H54 (cell line): ENCODE results near the gene DNAJB6.
"Not testable (repeated sequence)": the region's sequence is repeated elsewhere in the genome, so short reads cannot be mapped to it uniquely, and the experiment has no call there.

Experiments used
- DNase-seq: peaks from one replicate; pipeline ENCODE4 v3.0.0; 2011; ENCODE audit warnings: low spot score, mixed read lengths; ENCODE audit not compliant: insufficient read length
- FAIRE-seq: peaks from 3 replicates; lab custom pipeline; 2011; peaks lifted over from hg19 to GRCh38; lab: Jason Lieb, UNC
- POLR2A ChIP-seq: IDR thresholded peaks from 2 replicates; pipeline ENCODE4 v1.6.1; 2011; ENCODE audit warnings: low read depth, mild to moderate bottlenecking, low read length

The DNAJB6 gene

DNA sequence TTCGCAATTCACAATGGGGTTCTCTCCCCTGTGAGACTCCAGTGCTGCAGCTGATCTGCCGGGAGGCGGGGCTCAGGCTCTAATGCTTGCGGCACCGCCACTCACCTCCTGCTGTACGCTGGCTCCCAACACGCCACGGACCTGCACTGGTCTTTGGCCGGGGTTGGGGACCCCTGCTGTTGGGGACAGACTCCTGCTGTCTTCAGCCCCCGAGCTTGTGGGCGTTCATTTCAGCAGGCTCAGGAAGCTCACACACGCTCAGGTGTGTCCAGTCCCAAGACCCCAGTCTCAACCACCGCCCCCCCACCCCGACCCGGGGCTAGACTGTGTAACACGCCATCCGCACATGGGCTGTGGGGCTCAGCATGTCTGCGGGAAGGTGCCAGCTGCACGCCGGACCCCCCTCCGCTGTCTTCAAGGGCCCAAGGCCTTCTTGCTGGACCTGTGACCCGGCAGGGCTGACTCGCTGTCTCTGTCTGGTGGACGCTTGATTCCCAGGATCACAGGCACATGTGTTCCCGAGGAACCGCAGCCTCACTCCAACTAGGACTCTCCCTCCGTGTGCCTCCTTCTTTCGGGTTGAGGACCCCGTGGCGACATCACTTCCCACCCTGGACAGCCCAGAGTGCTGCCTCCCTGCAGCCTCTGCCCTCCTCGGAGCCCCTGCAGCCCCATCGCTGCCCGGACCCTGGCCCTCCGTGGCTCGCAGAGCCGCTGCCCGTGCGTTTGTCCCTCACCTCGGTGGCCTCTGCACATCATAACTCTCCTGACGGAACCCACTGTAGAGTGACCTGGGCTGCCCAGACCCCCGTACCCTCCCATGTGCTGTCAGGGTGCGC lies 106.4 kb downstream of the DNAJB6 start:
- TF ChIP-seq POLR2A: no peak
- no peak for FAIRE-seq
- DNase-seq: no peak

DNA sequence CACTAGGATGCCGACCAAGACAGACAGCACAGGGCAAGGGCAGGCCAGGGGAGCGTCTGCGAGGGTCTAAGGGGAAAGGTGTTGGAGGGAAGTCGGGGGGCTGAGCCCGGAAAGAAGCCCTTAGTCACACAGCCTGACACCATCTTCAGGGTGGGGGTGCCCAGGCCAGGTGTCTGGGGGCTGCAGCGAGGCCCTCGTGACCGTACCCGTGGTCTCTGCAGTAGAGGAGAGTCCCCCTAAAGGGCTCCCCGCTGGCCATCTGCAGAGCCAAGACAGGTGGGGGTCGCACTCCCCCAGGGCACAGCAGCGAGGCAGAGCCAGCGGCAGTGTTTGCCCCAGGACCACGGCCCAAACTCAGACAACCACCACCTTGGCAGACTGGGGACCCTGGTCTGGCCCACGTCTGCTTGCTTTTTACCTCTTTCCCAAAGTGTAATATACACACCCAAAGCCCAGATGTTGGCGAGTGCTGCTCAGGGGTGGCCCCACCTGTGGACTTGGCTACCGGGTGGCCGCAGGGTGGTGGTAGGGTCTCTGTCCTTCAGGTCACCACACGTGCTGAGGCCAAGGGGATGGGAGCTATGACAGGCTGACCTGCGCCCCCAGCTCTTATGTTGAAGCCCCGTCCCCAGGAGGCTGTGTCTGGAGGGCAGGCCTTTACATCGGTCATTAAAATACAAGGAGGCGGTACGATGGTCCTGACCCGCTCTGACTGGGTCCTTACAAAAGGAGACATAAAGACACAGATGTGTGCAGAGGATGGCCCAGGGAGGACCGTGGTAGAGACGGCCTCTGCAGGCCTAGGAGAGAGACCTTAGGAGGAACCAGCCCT lies 107.4 kb downstream of the DNAJB6 start:
- no peak for DNase-seq
- no peak for FAIRE-seq
- TF ChIP-seq POLR2A: no peak

DNA sequence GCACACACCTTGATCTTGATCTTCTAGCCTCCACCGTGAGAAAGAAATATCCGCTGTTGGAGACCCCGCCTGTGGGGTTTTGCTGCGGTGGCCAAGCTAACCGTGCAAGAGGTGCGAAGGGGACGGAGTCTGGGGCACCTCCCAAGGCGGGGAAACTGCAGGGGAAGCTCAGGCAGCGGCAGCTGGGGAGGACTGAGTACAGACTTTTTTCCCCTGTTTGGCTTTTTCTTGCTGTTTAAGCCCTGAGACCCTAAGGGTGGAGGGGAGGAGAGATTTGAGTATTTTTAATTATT lies 108.0 kb downstream of the DNAJB6 start:
- DNase-seq: no peak
- no peak for FAIRE-seq
- TF ChIP-seq POLR2A: no peak

DNA sequence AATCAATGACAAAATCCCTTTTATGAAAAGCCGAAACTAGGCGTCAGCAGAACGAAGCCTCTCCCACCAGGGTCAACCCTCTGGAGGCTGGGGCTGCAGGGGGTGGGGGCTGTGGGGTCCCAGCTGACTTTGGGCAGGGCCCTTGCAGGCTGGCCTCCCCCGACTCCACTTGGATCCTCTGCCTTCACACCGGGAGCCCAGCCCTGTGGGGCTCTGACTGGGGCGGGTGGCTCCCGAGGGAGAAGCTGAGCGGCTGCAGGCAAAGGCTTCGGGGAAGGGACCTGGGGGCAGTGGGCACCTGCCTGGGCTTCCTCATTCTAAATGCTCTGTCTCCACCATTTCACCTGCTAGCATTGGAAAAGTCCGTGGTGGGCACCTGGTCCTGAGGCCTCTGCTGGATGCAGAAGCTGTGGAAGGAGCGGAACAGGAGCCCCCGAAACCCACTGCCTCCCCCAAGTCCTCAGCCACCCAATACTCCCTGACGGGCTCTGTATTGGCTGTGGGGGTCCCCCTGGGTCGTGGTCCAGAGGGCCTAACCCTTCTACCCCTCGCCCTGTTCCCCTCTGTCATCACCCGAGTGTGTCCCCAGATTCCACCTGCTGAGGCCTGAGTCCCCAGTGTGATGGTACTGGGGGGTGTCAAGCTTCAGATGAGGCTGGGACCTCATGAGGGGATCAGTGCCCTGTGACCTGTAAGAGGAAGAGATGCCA lies 108.6 kb downstream of the DNAJB6 start:
- no peak for TF ChIP-seq POLR2A
- no peak for FAIRE-seq
- no peak for DNase-seq

DNA sequence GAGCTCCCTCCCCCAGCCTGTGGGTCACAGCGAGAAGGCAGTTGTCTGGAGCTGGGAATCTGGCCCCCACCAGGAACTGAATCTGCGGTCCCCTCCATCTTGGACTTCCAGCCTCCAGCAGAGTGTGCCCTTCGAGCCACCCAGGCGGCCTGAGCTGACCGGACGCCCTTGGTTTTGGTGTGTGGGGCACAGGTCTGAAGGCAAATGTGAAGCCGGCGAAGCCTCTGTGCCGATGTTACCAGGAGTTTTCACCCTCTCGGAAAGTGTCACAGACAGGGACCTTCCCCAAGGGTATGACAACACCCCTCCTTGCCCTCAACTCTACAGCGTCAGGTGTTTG lies 109.1 kb downstream of the DNAJB6 start:
- no peak for TF ChIP-seq POLR2A
- no peak for DNase-seq
- no peak for FAIRE-seq

DNA sequence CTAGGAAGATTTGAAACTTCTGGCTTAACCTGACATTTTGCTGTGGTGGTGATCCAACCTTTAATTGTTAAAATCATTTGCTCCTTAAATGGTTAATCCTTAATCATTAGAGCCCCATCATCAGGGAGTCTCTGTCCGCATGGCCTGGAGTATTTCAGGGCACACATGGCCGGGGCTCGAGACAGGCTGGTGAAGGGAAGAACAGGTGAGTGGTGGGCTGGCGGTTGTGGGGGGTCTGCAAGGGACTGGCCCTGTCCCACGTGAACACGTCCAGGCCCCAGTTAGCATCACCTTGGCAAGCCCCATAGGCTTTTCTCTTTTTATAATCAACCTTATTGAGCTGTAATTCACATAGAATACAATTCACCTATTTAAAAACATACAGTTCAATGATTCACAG lies 109.5 kb downstream of the DNAJB6 start:
- TF ChIP-seq POLR2A: no peak
- no peak for FAIRE-seq
- DNase-seq: no peak

DNA sequence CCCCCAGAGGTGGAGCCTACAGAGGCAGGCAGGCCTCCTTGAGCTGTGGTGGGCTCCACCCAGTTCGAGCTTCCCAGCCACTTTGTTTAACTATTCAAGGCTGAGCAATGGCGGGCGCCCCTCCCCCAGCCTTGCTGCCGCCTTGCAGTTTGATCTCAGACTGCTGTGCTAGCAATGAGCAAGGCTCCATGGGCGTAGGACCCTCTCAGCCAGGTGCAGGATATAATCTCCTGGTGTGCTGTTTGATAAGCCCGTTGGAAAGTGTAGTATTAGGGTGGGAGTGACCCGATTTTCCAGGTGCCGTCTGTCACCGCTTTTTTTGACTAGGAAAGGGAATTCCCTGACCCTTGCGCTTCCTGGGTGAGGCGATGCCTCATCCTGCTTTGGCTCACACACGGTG lies 117.2 kb downstream of the DNAJB6 start:
- FAIRE-seq: not testable (repeated sequence)

DNA sequence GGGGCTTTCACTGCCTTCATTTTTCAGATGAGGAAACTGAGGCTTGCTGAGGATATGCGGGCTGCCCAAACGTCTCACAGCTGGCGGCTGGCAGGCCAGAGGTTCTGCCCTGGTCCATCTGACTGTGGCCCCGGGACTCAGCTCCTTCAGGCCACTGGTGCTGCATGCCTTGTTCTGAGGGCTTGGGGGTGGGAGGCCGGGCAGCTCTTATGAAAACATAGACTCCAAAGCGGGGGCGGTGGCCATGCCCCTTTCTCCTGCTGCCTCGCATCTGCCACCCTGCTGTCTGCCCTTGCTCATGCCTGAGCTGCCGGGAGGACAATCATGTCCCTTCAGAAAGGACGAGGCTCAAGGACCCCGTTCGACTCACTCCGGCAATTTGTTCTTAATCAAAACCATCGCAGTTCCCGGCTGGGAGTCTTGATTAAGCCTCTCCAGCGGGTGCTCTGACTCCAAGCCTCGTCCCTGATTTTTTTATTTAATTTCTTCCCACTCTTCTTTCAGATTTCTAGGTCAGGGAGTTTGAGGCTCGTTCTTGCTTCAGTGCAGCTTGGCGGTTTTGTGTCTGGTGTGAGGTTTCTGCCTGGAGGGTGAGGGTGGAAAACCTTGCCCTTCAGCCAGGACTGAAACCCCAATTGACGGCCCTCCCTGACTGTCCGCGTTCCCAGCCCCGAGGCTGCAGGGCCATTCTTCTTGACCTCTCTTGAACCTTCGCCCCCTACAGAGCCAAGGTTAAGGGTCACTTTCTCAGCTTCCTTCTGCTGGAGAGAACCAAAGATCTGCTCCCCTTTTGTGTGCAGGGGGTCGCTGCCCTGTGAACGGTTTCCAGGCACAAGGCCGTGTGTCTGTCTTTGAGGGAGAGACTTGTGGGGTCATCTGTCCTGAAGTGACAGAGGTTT lies 120.8 kb downstream of the DNAJB6 start:
- no peak for TF ChIP-seq POLR2A
- DNase-seq (no peak), FAIRE-seq (no peak)

More for the DNA sequence above, 117.2 kb downstream of the DNAJB6 start:
- DNase-seq: not testable (repeated sequence)

DNA sequence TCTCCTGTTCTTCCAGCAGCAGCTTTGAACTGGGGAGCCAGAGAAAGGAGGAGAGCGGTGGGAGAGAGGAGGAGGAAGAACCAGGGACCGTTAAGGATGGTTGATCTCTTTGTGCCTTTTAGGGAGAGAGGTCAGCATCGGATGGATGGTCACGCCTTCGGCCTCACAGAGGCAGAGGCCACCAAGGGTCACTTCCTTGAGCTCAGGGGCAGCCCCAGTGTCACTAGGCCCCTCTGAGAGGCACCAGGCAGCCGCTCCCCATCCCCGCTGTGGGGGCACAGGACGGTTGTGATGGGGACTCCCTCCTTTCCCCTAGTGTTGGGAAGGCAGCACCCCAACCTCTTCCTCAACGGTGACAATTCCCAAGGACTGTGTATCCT lies 121.4 kb downstream of the DNAJB6 start:
- DNase-seq (no peak), FAIRE-seq (no peak)
- TF ChIP-seq POLR2A: no peak

DNA sequence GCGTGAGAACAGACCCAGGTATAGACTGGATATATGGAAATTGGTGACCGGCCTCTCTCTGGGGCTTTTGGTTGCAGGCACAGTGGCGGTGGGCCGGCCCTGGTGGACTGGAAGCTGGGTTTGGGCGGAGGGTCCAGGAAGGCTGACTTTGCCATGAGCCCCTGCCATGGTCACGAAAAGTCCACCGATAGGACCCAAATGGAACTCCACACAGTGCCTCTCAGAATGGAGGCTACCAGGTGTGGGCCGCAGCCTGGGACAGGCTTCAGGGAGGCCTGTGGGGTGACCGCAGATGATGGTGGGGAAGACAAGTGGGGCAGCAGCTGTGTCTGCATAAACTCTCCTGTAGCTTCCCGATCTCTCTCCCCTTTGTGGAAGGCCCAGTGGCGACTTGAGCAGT lies 123.2 kb downstream of the DNAJB6 start:
- DNase-seq: no peak
- no peak for TF ChIP-seq POLR2A
- FAIRE-seq: no peak

DNA sequence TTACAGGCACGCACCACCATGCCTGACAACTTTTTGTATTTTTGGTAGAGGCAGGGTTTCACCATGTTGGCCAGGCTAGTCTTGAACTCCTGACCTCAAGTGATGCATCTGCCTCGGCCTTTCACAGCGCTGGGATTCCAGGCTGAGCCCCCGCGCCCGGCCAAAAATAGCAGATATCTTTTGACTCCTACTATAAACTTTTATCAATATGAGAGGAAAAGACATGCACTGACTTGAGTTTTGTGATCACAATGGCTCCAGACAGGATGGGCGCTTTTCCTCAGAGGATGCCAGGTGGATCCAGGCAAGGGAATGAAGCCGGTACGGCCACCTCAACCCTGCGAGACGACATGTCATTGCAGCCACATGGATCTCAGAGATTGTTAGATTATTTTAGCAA lies 123.9 kb downstream of the DNAJB6 start:
- DNase-seq (no peak), FAIRE-seq (no peak)
- TF ChIP-seq POLR2A: no peak

DNA sequence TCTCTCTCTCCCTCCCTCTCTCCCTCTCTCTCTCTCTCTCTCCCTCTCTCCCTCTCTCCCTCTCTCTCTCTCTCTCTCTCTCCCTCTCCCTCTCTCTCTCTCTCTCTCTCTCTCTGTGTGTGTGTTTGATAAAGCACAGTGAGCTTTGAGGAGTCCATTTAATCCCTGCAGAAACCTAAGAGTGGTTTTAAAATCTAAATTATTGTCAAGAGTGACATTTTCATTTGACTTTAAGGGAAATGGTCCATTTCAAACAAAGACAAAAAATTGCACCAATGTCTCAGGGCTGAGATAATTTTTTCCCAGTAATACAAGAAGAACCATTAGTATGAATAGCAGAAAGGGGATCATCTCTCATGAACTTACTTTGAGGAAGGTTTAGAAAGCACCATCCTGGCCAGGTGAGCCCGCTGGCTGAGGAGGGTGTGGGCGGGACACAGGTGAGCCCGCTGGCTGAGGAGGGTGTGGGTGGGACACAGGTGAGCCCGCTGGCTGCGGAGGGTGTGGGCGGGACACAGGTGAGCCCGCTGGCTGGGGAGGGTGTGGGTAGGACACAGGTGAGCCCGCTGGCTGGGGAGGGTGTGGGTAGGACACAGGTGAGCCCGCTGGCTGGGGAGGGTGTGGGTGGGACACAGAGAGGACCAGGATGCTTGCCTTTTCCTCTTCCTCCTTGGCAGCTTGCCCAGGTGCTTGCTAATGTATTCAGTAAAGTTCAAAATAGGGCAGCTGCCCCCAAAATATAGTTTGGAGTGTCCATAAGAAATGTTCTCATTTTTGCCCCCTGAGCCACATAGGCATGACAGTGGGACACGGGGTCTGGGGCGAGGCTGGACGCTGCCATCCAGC lies 125.0 kb downstream of the DNAJB6 start:
- DNase-seq: no peak
- no peak for TF ChIP-seq POLR2A
- no peak for FAIRE-seq

DNA sequence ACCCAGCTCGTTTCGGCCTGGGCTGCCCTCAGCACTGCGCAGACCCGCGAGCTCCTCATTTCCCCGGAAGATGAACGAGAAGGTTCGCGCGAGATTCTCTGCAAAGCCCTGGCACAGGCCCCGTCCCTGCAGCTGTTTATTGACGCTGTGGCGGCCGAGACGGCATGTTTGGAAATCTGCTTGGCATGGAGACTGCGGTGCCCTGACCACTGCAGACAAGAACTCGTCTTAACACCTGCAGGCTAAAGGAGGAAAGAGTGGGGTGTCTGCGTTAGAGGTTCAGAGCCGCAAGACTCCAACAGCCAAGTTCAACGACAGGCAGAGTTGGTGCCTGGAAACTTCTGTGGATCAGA lies 125.6 kb downstream of the DNAJB6 start:
- FAIRE-seq (no peak), DNase-seq (no peak)
- no peak for TF ChIP-seq POLR2A
